NCI-H187 treated with DMSO at 0.1 percent for 48 hours (cell line): ENCODE results near the gene USP44.
"Not testable (repeated sequence)": the region's sequence is repeated elsewhere in the genome, so short reads cannot be mapped to it uniquely, and the experiment has no call there.

Source experiments
- DNase-seq: peaks from one replicate; lab custom pipeline; 2025; lab: John Stamatoyannopoulos, UW

USP44 gene

GRCh38 chr12:95506707-95507523, 44.4 kb downstream of the USP44 start:
- no peak for DNase-seq

GRCh38 chr12:95505039-95505438, 46.2 kb downstream of the USP44 start:
- no peak for DNase-seq

- no peak for DNase-seq
Observed at GRCh38 chr12:95504140-95504539, 47.1 kb downstream of the USP44 start.

GRCh38 chr12:95499772-95500171, 51.5 kb downstream of the USP44 start:
- DNase-seq, result no peak

GRCh38 chr12:95498968-95499367, 52.3 kb downstream of the USP44 start:
- no peak for DNase-seq

GRCh38 chr12:95497031-95497430, 54.2 kb downstream of the USP44 start:
- DNase-seq, result no peak

- DNase-seq, result no peak
Observed at GRCh38 chr12:95495433-95495832, 55.8 kb downstream of the USP44 start.

GRCh38 chr12:95494888-95495287, 56.4 kb downstream of the USP44 start:
- no peak for DNase-seq

- DNase-seq, result no peak
Observed at GRCh38 chr12:95492462-95492861, 58.8 kb downstream of the USP44 start.

GRCh38 chr12:95487024-95487423, 64.3 kb downstream of the USP44 start:
- no peak for DNase-seq

- DNase-seq, result no peak
Observed at GRCh38 chr12:95484524-95484923, 66.8 kb downstream of the USP44 start.

GRCh38 chr12:95482564-95482963, 68.7 kb downstream of the USP44 start:
- not testable (repeated sequence) for DNase-seq

- no peak for DNase-seq
Observed at GRCh38 chr12:95481888-95482287, 69.4 kb downstream of the USP44 start.

- no peak for DNase-seq
Observed at GRCh38 chr12:95481072-95481471, 70.2 kb downstream of the USP44 start.

- no peak for DNase-seq
Observed at GRCh38 chr12:95480230-95480629, 71.0 kb downstream of the USP44 start.

- DNase-seq, result no peak
Observed at GRCh38 chr12:95474660-95474958, 76.7 kb downstream of the USP44 start.

- DNase-seq, result peak; percentile 87
Observed at GRCh38 chr12:95473884-95474659, 77.2 kb downstream of the USP44 start, which contains the start of gene METAP2. TSS of gene METAP2 (plus strand) at chr12:95474152. CDS start at chr12:95474180, 28 bp downstream.

- no peak for DNase-seq
Observed at GRCh38 chr12:95473231-95473883, 77.9 kb downstream of the USP44 start.

- DNase-seq, result no peak
Observed at GRCh38 chr12:95470300-95470699, 81.0 kb downstream of the USP44 start.
